ENCODE data around the gene TBL1X.
"Not testable (repeated sequence)": the region's sequence is repeated elsewhere in the genome, so short reads cannot be mapped to it uniquely, and the experiment has no call there.

The TBL1X gene

DNA sequence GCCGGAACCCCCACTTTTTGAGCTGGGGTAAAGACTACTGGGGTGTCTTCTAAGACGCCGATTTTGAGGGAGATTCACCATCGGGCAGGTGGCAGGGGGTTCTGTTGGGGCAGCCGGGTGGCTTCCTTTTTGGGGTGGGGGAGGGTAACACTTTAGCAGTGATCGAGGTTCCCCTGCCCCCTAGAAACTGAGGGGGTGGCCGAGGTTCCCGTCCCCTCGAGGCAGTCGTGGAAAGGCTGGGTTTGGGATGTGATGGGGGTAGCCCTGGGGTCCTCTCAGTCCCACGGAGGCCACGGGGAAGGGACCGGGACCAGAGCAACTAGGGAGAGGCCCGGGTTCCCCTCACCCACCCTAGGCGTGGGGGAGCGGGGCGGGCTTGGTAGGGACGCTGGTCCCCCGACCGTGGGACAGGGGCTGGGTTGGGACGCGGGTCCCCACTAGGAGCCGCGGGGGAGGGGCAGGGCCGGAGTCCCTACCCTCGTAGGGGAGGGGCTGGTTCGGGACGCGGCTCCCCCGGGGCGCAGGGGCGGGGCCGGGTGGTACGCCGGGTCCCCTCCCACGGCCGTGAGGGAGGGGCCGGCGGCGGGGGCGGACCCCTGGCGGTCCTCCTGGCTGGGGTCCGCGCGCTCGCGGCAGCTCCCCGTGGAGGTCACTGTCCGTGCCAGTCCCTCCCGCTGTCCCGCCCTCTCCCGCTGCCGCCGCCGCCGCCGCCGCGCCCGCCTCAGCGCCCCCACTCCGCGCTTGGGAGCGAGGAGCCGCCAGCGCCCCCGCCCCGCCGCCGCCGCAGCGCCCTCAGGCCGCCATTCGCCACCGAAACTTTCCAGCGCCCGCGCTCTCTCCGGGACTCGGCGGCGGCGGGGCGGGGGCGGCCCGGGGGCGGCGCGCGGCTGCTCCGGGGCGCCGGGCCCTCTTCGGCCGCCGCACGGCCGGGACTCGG lies at the start of gene TBL1X:
TSS of gene TBL1X (plus strand) at position 624 of the 937 bp plus-strand sequence. CDS start 188,529 bp downstream, outside the sequence.
- no peak for DNase-seq

DNA sequence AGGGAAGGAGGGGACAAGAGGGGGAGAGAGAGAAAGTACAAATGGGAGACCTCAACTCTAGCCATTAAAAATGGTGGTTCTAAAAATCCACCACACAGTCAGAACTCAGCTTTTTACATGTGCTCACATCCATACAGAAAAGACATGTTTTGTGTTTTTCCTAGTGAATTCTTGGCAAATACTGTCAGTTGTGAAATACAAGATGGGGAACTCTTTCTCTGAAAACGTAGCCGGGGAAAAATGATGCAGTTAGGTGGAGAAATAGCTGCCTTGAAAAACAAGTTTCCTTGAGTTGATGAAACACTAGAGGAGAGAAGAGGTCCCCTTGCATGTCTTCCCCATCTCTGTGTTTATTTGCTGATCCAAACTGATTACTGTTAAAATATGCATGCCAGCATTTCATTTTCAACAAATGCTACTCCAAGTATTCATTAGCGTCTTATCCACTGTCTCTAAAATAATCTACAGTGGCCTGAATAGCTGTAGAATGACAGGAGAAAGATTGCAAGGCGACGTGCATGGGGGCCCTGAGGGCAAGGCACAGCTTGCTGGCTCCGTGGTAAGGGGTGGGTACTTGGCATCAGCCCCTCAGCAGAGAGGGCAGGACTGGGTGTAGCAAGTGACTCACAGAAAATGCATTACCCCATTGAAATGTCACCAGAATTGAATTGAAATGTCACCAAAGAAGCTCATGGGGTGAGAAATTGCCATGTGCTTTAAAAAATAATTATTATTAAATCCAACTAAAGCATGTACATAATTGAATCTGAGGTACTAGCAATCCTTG lies 48.1 kb upstream of the TBL1X start:
- DNase-seq: no peak

DNA sequence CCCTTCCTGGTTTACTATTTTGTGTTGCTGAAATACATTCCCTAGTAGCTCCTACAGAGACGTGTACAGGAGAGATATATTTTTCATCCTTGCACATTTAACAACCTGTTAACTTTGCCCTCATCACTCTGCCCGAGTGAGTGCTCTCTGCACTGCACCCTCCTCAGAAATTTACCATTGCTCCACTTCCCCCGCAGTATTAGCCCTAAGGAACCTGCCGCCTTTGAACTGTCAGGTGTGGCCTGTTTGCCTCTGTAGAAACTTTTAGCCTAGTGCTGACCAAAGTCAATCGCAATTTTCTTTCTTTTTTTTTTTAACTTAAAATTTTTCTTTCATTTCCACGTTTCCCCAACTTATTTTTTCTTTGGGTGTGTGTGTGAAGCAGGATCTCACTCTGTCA lies 46.6 kb upstream of the TBL1X start:
- no peak for DNase-seq

DNA sequence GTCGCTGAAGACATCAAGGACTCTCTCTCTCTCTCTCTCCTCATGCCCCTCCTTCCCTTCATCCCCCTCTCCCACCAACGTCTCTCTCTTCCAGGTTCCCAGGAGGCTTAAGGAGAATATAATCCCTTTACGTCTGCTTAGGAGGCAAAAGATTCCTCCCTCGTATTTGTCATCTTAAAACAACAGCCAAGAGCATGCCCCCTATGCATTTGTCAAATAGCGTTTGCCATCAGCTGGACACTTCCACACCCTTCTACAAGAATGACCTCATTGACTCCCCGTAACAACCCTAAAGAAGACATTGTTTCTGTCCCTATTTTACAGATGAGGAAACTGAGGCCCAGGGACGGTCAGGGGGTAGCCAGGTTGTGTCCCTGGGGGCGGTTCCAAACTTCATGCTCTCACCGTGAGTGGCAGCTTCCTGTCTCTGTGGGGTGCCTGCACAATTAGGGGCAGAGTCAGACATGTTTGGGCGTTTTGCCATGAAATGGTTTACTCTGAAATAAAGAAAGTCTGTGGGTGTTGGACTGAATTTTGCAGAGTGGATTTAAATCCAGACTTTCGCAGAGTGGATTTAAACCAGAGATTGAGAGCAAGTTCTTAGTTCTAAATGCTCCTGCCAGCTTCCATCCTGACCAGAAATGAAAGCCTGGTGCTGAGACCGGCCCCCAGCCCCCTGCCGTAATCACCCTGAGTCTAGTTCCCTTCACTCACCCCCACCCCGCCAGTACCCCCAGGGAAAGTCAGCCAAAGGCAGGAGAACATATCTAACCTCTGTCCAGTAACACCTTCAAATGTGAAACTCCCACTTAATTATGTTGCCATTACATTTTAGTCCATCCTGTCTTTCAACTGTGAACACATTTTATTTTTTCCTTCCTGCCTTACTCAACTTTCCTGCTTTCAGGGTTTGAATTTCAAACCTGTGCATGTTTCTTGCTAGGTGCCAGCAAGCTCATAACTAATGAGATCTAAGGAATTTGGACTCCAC lies 44.3 kb upstream of the TBL1X start:
- no peak for DNase-seq

DNA sequence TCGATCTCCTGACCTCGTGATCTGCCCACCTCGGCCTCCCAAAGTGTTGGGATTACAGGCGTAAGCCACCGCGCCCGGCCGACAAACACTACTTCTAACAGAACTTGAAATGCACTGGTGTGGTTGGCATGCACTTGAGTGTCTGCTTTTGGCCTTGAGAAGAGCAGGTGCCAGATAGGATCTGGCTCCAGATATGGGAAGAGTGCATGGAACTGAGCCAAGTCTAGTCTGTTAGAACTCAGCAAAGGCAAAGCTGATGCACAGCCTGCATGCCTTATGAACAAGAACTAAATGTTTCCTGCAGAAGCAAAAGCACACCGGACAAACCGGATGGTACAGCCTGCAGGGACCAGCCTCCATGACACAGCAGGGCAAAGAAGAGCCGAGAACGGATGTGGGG lies 35.1 kb upstream of the TBL1X start:
- peak; percentile 13 for DNase-seq

DNA sequence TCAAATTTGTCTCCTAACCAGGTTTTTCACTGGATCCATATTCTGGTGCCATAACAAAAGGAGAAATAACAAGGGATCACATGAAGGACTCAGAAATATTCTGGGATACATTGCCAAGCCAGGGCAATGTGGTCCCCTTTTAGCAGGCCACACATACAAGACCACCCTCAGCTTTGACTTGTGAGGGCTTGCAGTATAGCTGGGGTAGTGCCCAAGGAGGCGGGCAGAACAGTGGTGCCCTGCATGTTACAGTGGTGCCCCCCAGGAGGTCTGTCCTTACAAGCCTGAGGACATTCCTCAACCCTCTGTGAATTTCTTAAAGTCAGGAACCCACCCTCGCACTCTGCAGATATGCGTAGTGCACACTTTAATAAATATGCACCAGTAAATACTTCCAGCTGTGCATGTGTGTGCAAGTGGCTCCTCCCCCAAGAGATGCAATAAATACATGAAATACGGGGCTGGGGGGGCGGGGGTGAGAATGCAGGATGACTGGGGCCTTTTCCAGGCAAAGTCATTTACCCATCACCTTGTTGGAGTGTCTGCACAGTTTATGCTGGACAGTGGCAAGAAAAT lies 34.4 kb upstream of the TBL1X start:
- no peak for DNase-seq

DNA sequence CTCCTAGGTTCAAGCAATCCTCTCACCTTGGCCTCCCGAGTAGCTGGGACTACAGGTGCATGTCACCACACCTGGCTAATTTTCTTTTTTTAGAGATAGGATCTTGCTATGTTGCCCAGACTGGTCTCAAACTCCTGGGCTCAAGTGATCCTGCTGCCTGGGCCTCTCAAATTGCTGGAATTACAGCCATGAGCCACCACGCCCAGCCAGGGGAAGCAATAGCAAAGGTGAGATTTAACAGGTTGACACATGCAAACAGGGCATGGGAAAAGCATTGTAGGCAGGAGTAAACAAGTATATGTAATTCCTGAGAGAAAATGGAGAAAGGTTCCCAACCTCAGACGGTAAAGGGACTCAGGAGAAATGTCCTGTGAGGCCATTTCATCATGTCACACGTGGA lies 33.6 kb upstream of the TBL1X start:
- no peak for DNase-seq

DNA sequence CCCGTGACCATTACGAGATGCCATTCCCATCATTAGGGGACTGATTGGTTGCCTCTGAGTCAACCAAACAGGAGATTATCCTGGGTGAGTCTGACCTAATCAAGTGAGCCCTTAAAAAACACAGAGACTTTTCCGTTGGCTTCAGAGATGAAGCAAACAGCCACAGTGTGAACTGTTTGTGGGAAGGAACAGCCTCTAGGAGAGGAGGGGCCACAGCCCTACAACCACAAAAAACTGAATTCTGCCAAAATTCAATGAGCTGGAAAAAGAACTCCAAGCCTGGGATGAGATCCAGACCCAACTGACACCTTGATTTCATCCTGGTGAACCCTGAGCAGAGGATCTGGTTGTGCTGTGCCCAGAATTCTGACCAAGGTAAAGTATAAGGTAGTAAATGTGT lies 31.3 kb upstream of the TBL1X start:
- no peak for DNase-seq

DNA sequence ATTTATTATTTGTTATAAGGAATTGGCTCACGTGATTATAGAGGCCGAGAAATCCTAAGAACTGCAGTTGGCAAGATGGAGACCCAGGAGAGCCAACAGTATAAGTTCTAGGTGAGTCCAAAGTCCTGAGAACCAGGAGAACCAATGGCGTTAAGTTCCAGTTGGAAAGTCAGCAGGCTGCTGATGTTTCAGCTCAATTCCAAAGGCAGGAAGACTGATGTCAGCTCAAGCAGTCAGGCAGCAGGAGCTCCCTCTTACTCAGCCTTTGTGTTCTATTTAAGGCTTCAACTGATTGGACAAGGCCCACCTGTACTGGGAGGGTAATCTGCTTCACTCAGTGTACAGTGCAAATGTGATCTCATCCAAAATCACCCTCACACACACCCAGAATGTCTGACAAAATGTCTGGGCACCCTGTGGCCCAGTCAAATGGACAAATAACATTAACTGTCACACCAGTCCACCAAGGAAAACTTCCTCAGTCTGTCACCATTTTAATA lies 30.8 kb upstream of the TBL1X start:
- DNase-seq: no peak

DNA sequence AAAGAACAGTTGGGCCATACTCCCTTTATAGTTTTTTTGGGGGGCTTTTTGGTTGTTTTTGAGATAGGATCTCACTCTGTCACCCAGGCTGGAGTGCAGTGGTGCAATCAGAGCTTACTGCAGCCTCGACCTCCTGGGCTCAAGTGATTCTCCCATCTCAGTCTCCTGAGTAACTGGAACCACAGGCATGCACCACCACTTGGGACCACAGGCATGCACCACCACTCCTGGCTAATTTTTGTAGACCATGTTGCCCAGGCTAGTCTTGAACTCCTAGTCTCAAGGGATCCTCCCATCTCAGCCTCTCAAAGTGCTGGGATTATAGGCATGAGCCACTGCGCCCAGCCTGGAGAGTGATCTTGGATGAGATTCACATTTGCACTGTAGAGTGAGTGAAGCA lies 29.8 kb upstream of the TBL1X start:
- not testable (repeated sequence) for DNase-seq

DNA sequence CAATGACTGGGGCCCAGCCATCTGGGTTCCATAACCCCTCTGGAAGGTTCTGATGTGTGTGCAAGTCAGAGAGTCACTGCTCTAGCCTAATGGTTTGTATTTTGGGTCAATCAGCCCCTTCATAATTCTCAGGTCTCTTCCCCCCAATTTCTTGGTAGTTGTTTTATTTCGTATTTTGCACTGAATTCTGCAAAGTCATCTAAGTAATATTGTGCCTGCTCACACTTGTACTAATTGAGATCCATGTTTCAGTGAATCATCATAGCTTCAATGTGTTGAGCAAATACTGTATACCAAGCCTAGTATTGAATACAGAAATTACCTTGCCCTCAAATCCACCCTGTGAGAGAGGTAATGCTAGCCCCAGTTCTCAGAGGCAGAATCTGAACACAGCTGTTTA lies 28.0 kb upstream of the TBL1X start:
- no peak for DNase-seq

DNA sequence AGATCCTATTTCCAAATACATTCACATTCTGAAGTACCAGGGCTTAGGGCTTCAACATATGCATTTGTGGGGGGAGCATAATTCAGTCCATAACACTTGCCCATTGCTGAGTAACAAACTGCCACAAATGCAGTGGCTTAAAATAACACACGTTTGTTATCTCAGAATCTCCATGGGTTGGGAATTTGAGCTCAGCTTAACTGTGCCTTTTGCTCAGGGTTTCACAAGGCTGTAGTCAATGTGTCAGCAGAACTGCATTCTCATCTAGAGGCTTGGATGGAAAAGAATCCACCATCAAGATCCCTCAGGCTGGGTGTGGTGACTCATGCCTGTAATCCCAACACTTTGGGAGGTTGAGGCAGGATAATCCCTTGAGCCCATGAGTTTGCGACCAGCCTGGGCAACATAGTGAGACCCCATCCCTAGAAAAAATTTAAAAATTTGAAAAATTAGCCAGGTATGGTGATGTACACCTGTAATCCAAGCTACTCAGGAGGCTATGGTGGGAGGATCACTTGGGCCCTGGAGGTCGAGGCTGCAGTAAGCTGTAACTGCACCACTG lies 25.8 kb upstream of the TBL1X start:
- no peak for DNase-seq

DNA sequence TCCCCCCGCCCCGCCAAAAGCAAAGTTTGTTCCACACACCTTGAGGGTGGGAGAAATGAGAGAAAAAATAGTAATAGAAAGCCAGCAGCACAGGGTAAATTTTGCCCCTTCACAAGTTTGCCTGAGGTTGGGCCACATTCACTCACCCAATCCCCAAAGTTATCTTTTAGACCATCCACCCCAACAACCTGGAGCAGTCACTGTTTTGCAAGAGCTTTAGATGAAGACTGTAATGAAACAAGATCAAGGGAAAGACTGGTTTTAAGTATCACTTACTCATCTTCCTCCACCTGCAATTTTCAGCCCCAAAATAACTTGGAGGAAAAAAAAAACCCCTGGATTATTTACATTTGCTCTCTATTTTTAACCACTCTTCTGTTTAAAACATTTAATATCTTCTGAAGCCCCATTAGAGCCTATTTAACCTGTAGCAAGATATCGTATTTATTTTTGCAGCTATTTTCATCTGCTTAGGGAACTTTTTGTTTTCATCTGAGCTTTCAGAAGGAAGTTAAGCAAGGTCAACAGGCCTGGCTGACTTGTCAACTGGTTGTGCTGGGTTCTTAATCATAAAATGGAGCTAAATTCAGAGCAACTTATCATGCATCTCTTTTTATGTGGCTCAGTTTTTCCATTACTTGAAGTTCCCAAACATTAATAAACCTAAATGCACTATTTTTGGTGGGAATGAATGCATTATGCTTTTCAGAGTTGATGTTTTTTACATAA lies 24.6 kb upstream of the TBL1X start:
- DNase-seq: no peak

DNA sequence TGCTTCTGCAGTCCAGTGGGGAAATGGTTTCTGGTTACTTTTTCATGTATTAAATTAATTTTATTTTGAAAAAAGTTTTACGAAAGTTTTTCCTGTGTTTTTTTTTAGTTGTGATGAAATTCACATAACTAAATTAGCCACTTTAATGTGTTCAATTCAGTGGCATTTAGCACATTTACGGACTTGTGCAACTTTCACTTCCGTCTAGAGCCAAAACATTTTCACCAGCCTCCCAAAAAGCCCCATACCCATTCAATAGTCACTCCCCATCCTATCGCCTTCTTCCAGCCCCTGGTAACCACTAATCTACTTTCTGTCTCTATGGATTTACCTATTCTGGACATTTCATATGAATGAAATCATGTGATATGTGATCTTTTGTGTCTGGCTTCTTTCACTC lies 22.8 kb upstream of the TBL1X start:
- DNase-seq: no peak

DNA sequence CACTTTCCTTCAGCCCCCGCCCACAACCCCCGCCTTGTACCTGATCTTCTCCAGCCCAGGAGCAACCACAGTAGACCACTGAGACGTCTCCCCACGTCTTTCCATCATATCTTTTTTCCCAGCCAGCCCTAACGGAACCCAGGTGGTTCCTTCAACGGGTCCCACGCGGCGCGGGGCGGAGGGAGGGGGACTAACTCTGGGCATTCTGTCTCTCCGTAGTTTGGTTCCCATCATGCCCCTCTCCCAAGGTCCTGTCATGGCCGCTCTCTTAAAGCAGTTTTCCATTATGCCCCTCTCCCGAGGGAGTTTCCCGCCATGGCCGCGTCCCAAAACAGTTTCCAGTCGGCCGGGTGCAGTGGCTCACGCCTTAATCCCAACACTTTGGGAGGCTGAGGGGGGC lies 21.5 kb upstream of the TBL1X start:
- no peak for DNase-seq

DNA sequence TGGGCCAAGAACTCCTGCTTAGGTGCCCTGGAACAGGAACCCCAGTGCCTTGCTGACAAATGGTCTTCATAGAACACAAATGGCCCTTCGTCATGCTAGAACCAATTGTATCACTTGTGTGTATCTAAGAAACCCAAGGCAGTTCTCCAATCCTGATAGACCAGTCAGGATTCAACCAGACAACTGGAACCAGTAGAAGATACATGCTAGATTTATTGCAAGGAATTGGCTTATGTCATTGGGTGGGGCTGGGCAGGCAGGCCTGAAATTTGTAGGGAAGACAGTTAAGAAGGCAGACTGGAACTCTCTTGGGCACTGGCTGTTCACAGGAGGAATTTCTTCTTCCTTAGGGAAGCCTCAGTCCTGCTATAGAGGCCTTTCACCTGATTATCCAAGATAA lies 17.0 kb upstream of the TBL1X start:
- DNase-seq: no peak

DNA sequence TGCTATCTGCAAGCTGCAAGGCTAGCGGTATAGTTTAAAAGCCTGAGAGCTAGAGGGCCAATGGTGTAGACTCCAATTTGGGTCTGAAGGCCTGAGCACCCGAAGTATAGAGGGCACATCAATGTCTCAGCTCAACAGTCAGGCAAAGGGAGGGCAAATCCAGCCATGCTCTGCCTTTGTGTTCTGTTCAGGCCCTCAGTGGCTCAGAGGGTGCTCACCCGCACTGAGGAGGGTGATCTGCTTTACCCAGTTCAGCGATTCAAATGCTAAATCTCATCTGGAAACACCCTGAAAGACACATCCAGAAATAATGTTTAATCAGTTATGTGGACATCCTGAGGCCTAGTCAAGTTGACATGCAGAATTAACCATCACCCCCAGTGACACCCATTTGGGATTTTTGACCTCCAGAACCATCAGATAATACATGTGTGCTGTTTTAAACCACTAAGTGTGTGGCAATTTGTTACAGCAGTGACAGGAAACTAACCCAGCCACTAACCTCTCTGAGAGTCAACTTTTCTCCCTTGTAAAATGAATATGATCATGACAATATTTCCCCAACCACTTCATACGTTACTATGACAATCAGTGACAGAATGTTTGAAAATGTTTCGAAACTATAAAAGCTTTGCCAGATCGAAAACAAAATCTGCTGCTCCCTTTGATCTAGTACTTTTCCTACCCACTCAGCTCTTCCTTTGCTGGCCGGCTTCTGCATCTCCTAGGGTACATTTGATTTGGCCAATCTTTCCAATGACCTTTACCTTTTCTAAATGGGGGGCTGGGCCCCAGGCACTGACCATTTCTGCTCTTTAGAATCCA lies 8.4 kb upstream of the TBL1X start:
- DNase-seq: no peak

DNA sequence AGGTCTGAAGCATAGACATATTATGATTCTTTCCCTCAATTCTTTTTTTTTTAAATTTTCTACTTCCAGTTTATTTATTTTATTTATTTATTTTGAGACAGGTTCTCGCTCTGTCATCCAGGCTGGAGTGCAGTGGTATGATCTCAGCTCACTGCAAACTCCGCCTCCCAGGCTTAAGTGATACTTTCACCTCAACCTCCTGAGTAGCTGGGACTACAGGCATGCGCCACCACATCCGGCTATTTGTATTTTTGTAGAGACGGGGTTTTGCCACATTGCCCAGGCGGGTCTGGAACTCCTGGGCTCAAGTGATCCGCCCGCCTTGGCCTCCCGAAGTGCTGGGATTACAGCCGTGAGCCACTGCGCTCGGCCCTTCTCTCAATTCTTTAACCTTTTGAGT lies 6.8 kb upstream of the TBL1X start:
- not testable (repeated sequence) for DNase-seq

DNA sequence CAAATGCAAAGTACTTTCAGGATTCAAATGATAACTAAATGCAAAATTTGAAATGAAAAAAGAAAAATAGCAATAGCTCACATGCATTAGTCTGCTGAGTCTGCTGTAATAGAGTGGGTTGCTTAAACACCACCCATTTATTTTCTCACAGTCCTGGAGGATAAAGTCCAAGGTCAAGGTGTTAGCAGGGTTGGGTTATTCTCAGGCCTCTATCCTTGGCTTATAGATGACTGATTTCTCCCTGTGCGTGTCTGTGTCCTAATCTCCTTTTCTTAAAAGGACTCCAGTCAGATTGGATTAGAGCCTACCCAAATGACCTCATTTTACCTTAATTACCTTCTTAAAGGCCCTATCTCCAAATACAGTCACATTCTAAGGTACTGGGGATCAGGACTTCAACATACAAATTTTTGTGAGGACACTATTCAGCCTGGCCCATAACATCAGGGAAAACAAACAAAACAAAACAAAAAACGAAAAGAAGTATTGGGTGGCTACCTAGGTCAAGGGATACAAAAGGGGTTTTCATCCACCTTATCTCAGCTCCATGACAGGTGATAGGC lies 6.3 kb upstream of the TBL1X start:
- DNase-seq: no peak

DNA sequence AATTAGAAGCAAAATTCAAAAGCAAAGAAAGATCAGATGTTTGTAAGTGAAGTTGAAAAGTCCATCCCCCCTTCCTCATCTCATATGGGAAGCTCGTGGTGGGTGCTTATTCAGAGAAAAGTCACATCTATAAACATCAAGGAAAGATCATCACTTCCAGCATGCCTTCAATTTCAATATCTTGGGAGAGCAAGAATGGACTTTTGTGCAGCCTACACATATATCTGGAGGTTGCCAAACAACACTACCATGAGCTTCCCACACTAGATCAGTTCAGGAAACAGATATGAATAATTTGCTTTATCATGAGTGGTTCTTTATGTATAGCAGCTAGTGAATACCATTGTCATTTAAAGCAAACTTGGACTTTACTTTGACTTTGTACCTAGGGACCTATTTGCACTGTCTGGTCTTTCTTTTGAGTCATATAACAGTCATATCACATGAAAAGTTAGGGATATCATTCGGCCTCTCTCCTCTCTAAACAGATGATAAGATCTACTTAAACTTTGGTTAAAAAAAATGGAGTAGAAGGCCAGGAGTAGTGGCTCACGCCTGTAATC lies 5.6 kb upstream of the TBL1X start:
- no peak for DNase-seq
